GM12891 (cell line): ENCODE results near the gene KCNQ1OT1.

ENCODE experiments used
- DNase-seq: peaks from one replicate; pipeline ENCODE4 v3.0.0; 2011; ENCODE audit warnings: low spot score; ENCODE audit not compliant: insufficient read length
- FAIRE-seq: peaks from 2 replicates; lab custom pipeline; 2011; peaks lifted over from hg19 to GRCh38; lab: Jason Lieb, UNC
- PAX5 ChIP-seq: IDR thresholded peaks from 2 replicates; pipeline ENCODE4 v1.6.1; 2011; ENCODE audit warnings: low read length, moderate library complexity, mild to moderate bottlenecking; ENCODE audit not compliant: insufficient read depth, severe bottlenecking
- POLR2A ChIP-seq: IDR thresholded peaks from 2 replicates; pipeline ENCODE4 v1.6.1; 2011; ENCODE audit warnings: low read depth, low read length, control low read depth
- POLR2AphosphoS5 ChIP-seq: IDR thresholded peaks from 2 replicates; pipeline ENCODE4 v1.6.1; 2011; ENCODE audit warnings: low read depth, low read length, control low read depth
- POU2F2 ChIP-seq: IDR thresholded peaks from 2 replicates; pipeline ENCODE4 v1.6.1; 2011; ENCODE audit warnings: low read depth, mild to moderate bottlenecking, control low read depth, low read length, moderate library complexity
- SPI1 ChIP-seq: IDR thresholded peaks from 2 replicates; pipeline ENCODE4 v1.6.1; 2011; ENCODE audit warnings: low read depth, low read length, control low read depth
- TAF1 ChIP-seq: IDR thresholded peaks from 2 replicates; pipeline ENCODE4 v1.6.1; 2011; ENCODE audit warnings: low read depth, low read length, control low read depth

The KCNQ1OT1 gene

GRCh38 chr11:2730272-2731129 is 30.7 kb upstream of the KCNQ1OT1 start:
- no peak for DNase-seq
- TF ChIP-seq SPI1 (no peak), POU2F2 (no peak), POLR2A (no peak), POLR2AphosphoS5 (no peak), TAF1 (no peak), PAX5 (no peak)
- FAIRE-seq: no peak

GRCh38 chr11:2729841-2730240 is 30.0 kb upstream of the KCNQ1OT1 start:
- DNase-seq: no peak
- FAIRE-seq: no peak
- TF ChIP-seq POU2F2 (no peak), TAF1 (no peak), POLR2A (no peak), POLR2AphosphoS5 (no peak), PAX5 (no peak), SPI1 (no peak)

- FAIRE-seq (no peak), DNase-seq (no peak)
- no peak for TF ChIP-seq POLR2A
- no peak for TF ChIP-seq TAF1
- no peak for TF ChIP-seq SPI1
- TF ChIP-seq POU2F2: no peak
- no peak for TF ChIP-seq PAX5
- no peak for TF ChIP-seq POLR2AphosphoS5
Measured at GRCh38 chr11:2728663-2729332, 29.0 kb upstream of the KCNQ1OT1 start.

- TF ChIP-seq POLR2AphosphoS5 (no peak), POU2F2 (no peak), SPI1 (no peak), PAX5 (no peak), POLR2A (no peak), TAF1 (no peak)
- FAIRE-seq (no peak), DNase-seq (no peak)
Measured at GRCh38 chr11:2728128-2728662, 28.4 kb upstream of the KCNQ1OT1 start.

- DNase-seq (no peak), FAIRE-seq (no peak)
- TF ChIP-seq POLR2AphosphoS5: no peak
- TF ChIP-seq POU2F2: no peak
- TF ChIP-seq PAX5: no peak
- no peak for TF ChIP-seq POLR2A
- no peak for TF ChIP-seq TAF1
- TF ChIP-seq SPI1: no peak
Measured at GRCh38 chr11:2726964-2727363, 27.2 kb upstream of the KCNQ1OT1 start.

- no peak for FAIRE-seq
- DNase-seq: no peak
- TF ChIP-seq PAX5: no peak
- TF ChIP-seq POLR2AphosphoS5: no peak
- TF ChIP-seq POU2F2: no peak
- TF ChIP-seq SPI1: no peak
- TF ChIP-seq TAF1: no peak
- TF ChIP-seq POLR2A: no peak
Measured at GRCh38 chr11:2725368-2726300, 25.8 kb upstream of the KCNQ1OT1 start.

- no peak for TF ChIP-seq TAF1
- no peak for TF ChIP-seq POLR2A
- TF ChIP-seq POLR2AphosphoS5: no peak
- no peak for TF ChIP-seq POU2F2
- no peak for TF ChIP-seq SPI1
- DNase-seq (no peak), FAIRE-seq (no peak)
Measured at GRCh38 chr11:2724653-2725367, 25.0 kb upstream of the KCNQ1OT1 start.

- DNase-seq (no peak), FAIRE-seq (no peak)
- TF ChIP-seq TAF1 (no peak), PAX5 (no peak), POLR2A (no peak), POLR2AphosphoS5 (no peak), SPI1 (no peak), POU2F2 (no peak)
Measured at GRCh38 chr11:2724104-2724503, 24.3 kb upstream of the KCNQ1OT1 start.

- DNase-seq (no peak), FAIRE-seq (no peak)
- TF ChIP-seq PAX5: no peak
- TF ChIP-seq POLR2AphosphoS5: no peak
- TF ChIP-seq SPI1: no peak
- TF ChIP-seq POLR2A: no peak
- no peak for TF ChIP-seq POU2F2
- no peak for TF ChIP-seq TAF1
Measured at GRCh38 chr11:2722955-2723354, 23.2 kb upstream of the KCNQ1OT1 start.
